Muscle of leg (tissue), 11 donors: Measurements from ENCODE around the gene WWP2. TPM values are rescaled to one million over a fixed set of nuclear protein-coding genes. Genes with fewer than 3 reads are reported as not detected.
"Not testable (repeated sequence)": the region's sequence is repeated elsewhere in the genome, so short reads cannot be mapped to it uniquely, and the experiment has no call there.

ENCODE experiments used
- DNase-seq: peaks from one replicate; pipeline ENCODE4 v3.0.0; 2013
- H3K27ac ChIP-seq: one replicate; pipeline ENCODE4 v1.5.1; 2013; ENCODE audit warnings: mild to moderate bottlenecking, low read length, control low read depth
- H3K27me3 ChIP-seq: one replicate; pipeline ENCODE4 v1.6.1; 2013; ENCODE audit warnings: low read length; ENCODE audit not compliant: control insufficient read depth, insufficient read depth
- H3K36me3 ChIP-seq: one replicate; pipeline ENCODE4 v1.6.1; 2013; ENCODE audit warnings: low read length; ENCODE audit not compliant: control insufficient read depth, insufficient read depth
- H3K4me1 ChIP-seq: one replicate; pipeline ENCODE4 v1.6.1; 2013; ENCODE audit warnings: low read length; ENCODE audit not compliant: control insufficient read depth, insufficient read depth
- H3K4me3 ChIP-seq: one replicate; pipeline ENCODE4 v1.5.1; 2013; ENCODE audit warnings: low read length, control low read depth
- H3K9me3 ChIP-seq: replicated peaks from 2 replicates; pipeline ENCODE4 v1.6.1; 2013; ENCODE audit warnings: low read depth, low read length; ENCODE audit not compliant: control insufficient read depth
- WGBS: methylation state at CpG from one replicate; pipeline ENCODE4 v1.1.5; 2013; ENCODE audit warnings: missing lambda C conversion rate; ENCODE audit not compliant: insufficient coverage; 5-methylcytosine and 5-hydroxymethylcytosine counted together
- polyA plus RNA-seq, 8 donors: library from polyadenylated mRNA; unstranded; fragments of 120-200 nt; gene quantifications; one replicate each; pipeline versions ENCODE4 v1.2.1 to v1.2.3, GENCODE V29; 2013; ENCODE audit warnings: inconsistent platforms in 1 of 8, low replicate concordance in 1 of 8; ENCODE audit not compliant: insufficient read length in 8 of 8, insufficient read depth in 1 of 8
- total RNA-seq: library from RNA; stranded (reverse); fragments of 120-200 nt; gene quantifications from one replicate; pipeline ENCODE4 v1.2.4, GENCODE V29; 2013

Gene WWP2
- total and polyA plus RNA-seq, 9 donors, result 14.3 to 19.7 (median 16.9) TPM

GRCh38 chr16:69791391-69791847 lies 29.3 kb downstream of the WWP2 start:
- H3K27me3 ChIP-seq, H3K9me3 ChIP-seq, H3K4me3 ChIP-seq, H3K27ac ChIP-seq, DNase-seq, H3K4me1 ChIP-seq: not testable (repeated sequence)
- peaks cover 22% of the 10 kb centered on the region for H3K36me3 ChIP-seq
- 100% methylated on average over 2 of the region's 6 CpGs for WGBS

GRCh38 chr16:69793526-69793925 lies 31.4 kb downstream of the WWP2 start:
- Histone ChIP-seq H3K4me3 (no peak overlapping the region), H3K9me3 (no peaks in the 10 kb centered on the region), H3K27ac (no peak overlapping the region), H3K27me3 (no peaks in the 10 kb centered on the region), H3K4me1 (no peaks in the 10 kb centered on the region), H3K36me3 (peaks cover 9% of the 10 kb centered on the region)
- no CpG with 5 or more reads among the region's 4 CpGs for WGBS
- no peak for DNase-seq

GRCh38 chr16:69794486-69794885 lies 32.4 kb downstream of the WWP2 start:
- Histone ChIP-seq H3K4me3 (no peak overlapping the region), H3K4me1 (no peaks in the 10 kb centered on the region), H3K27me3 (no peaks in the 10 kb centered on the region), H3K27ac (no peak overlapping the region), H3K36me3 (peaks cover 10% of the 10 kb centered on the region), H3K9me3 (no peaks in the 10 kb centered on the region)
- no peak for DNase-seq
- no CpG with 5 or more reads among the region's 2 CpGs for WGBS

GRCh38 chr16:69796285-69797118 lies 34.4 kb downstream of the WWP2 start:
- peak; percentile 84 for DNase-seq
- Histone ChIP-seq H3K9me3 (no peaks in the 10 kb centered on the region), H3K4me1 (no peaks in the 10 kb centered on the region), H3K27me3 (no peaks in the 10 kb centered on the region), H3K36me3 (peaks cover 11% of the 10 kb centered on the region), H3K4me3 (no peak overlapping the region), H3K27ac (no peak overlapping the region)
- WGBS, result 34% methylated on average over 18 of the region's 19 CpGs

GRCh38 chr16:69798466-69798865 lies 36.3 kb downstream of the WWP2 start:
- H3K9me3 ChIP-seq, result no peaks in the 10 kb centered on the region
- H3K4me1 ChIP-seq, result no peaks in the 10 kb centered on the region
- no peak overlapping the region for H3K4me3 ChIP-seq
- H3K36me3 ChIP-seq, result peaks cover 13% of the 10 kb centered on the region
- DNase-seq, result no peak
- no peak overlapping the region for H3K27ac ChIP-seq
- H3K27me3 ChIP-seq, result no peaks in the 10 kb centered on the region
- WGBS, result 44% methylated on average over 4 of the region's 8 CpGs

- Histone ChIP-seq H3K27me3 (no peaks in the 10 kb centered on the region), H3K36me3 (peaks cover 13% of the 10 kb centered on the region), H3K9me3 (no peaks in the 10 kb centered on the region), H3K27ac (no peak overlapping the region), H3K4me1 (no peaks in the 10 kb centered on the region), H3K4me3 (no peak overlapping the region)
- WGBS, result no CpG with 5 or more reads among the region's 11 CpGs
- DNase-seq, result no peak
Observed at GRCh38 chr16:69799611-69800031, 37.5 kb downstream of the WWP2 start.

- peak; percentile 84 for DNase-seq
- Histone ChIP-seq H3K27me3 (no peaks in the 10 kb centered on the region), H3K27ac (no peak overlapping the region), H3K4me1 (no peaks in the 10 kb centered on the region), H3K36me3 (peaks cover 7% of the 10 kb centered on the region), H3K4me3 (no peak overlapping the region), H3K9me3 (no peaks in the 10 kb centered on the region)
- WGBS, result no CpG with 5 or more reads among the region's 1 CpG
Observed at GRCh38 chr16:69804297-69804696, 42.2 kb downstream of the WWP2 start.

- H3K4me1 ChIP-seq, H3K27me3 ChIP-seq, H3K27ac ChIP-seq, H3K36me3 ChIP-seq, DNase-seq, H3K9me3 ChIP-seq, H3K4me3 ChIP-seq: not testable (repeated sequence)
Observed at GRCh38 chr16:69806776-69807175, 44.6 kb downstream of the WWP2 start.

- DNase-seq, result no peak
- Histone ChIP-seq H3K4me1 (no peaks in the 10 kb centered on the region), H3K4me3 (no peak overlapping the region), H3K36me3 (no peaks in the 10 kb centered on the region), H3K9me3 (no peaks in the 10 kb centered on the region), H3K27ac (no peak overlapping the region), H3K27me3 (no peaks in the 10 kb centered on the region)
- no CpG with 5 or more reads among the region's 2 CpGs for WGBS
Observed at GRCh38 chr16:69812688-69813014, 50.5 kb downstream of the WWP2 start.

GRCh38 chr16:69814078-69814477 lies 51.9 kb downstream of the WWP2 start:
- H3K36me3 ChIP-seq, result no peaks in the 10 kb centered on the region
- peaks cover 2% of the 10 kb centered on the region for H3K9me3 ChIP-seq
- H3K4me3 ChIP-seq, result no peak overlapping the region
- no peak for DNase-seq
- no peaks in the 10 kb centered on the region for H3K4me1 ChIP-seq
- H3K27me3 ChIP-seq, result no peaks in the 10 kb centered on the region
- no peak overlapping the region for H3K27ac ChIP-seq
- 91% methylated on average over 2 of the region's 5 CpGs for WGBS

- no CpG with 5 or more reads among the region's 4 CpGs for WGBS
- Histone ChIP-seq H3K27me3 (no peaks in the 10 kb centered on the region), H3K27ac (no peak overlapping the region), H3K4me3 (no peak overlapping the region), H3K9me3 (peaks cover 2% of the 10 kb centered on the region), H3K36me3 (no peaks in the 10 kb centered on the region), H3K4me1 (no peaks in the 10 kb centered on the region)
- no peak for DNase-seq
Observed at GRCh38 chr16:69814561-69814960, 52.4 kb downstream of the WWP2 start.
